A549 (cell line): ENCODE data around the gene LRRC37A3.
"Not testable (repeated sequence)": the region's sequence is repeated elsewhere in the genome, so short reads cannot be mapped to it uniquely, and the experiment has no call there.

Experiments used
- CEBPB ChIP-seq, 2 experiments: fragments of >200 bp in 1 of 2; sonication (Bioruptor Twin) in 1 of 2; formaldehyde crosslinking in 1 of 2; IDR thresholded peaks; 2 replicates each; pipeline ENCODE4 v1.6.1; 2012 to 2016
- CTCF ChIP-seq: fragments of >200 bp; sonication (Bioruptor Twin); formaldehyde crosslinking; IDR thresholded peaks from 3 replicates; pipeline ENCODE4 v1.5.1; 2016
- EP300 ChIP-seq, 2 experiments: fragments of >200 bp; sonication (Bioruptor Twin); formaldehyde crosslinking; IDR thresholded peaks; 2 replicates in 1 of 2; 3 replicates in 1 of 2; pipeline ENCODE4 v1.6.1; 2016 to 2017
- HDAC2 ChIP-seq: fragments of 200-600 bp; sonication (generic); IDR thresholded peaks from 2 replicates; pipeline ENCODE4 v1.6.1; 2016
- JUN ChIP-seq, 2 experiments: fragments of >200 bp; sonication (Bioruptor Twin); formaldehyde crosslinking; IDR thresholded peaks; 2 replicates in 1 of 2; 3 replicates in 1 of 2; pipeline ENCODE4 v1.6.1; 2016 to 2017
- MAX ChIP-seq: IDR thresholded peaks from 2 replicates; pipeline ENCODE4 v1.6.1; 2012
- NFE2L2 ChIP-seq: fragments of 150-350 bp; conservative IDR thresholded peaks from 2 replicates; pipeline ENCODE4 v1.6.1; 2014; ENCODE audit warnings: low read length
- NPAS2 ChIP-seq: fragments of 250-450 bp; sonication (Bioruptor Pico); IDR thresholded peaks from 2 replicates; pipeline ENCODE4 v1.8.0; 2022; ENCODE audit warnings: mild to moderate bottlenecking, moderate library complexity, borderline replicate concordance
- NR3C1 ChIP-seq: fragments of >200 bp; sonication (Bioruptor Twin); formaldehyde crosslinking; IDR thresholded peaks from 3 replicates; pipeline ENCODE4 v1.6.1; 2017
- POLR2A ChIP-seq: IDR thresholded peaks from 2 replicates; pipeline ENCODE4 v1.6.1; 2012; ENCODE audit warnings: mild to moderate bottlenecking, low read length
- RAD21 ChIP-seq, 2 experiments: fragments of >200 bp in 1 of 2; sonication (Bioruptor Twin) in 1 of 2; formaldehyde crosslinking in 1 of 2; IDR thresholded peaks in 1 of 2; conservative IDR thresholded peaks in 1 of 2; 2 replicates in 1 of 2; 3 replicates in 1 of 2; pipeline ENCODE4 v1.6.1; 2012 to 2018; ENCODE audit warnings: inconsistent platforms in 1 of 2
- RCOR1 ChIP-seq: fragments of 150-350 bp; IDR thresholded peaks from 2 replicates; pipeline ENCODE4 v1.6.1; 2014; ENCODE audit warnings: antibody characterized with exemption, low read length, low read depth
- SMC3 ChIP-seq: fragments of >200 bp; sonication (Bioruptor Twin); formaldehyde crosslinking; IDR thresholded peaks from 3 replicates; pipeline ENCODE4 v1.6.1; 2018; ENCODE audit warnings: inconsistent platforms

- not testable (repeated sequence) for TF ChIP-seq CTCF; MAX; NPAS2 (CRISPR knock-in tag); POLR2A; RCOR1; SMC3; CEBPB (IDR thresholded peaks at IDR 0.05); RAD21 (conservative IDR thresholded peaks at IDR 0.05 in 1 of 2, IDR thresholded peaks at IDR 0.05 in 1 of 2); NFE2L2; HDAC2; NR3C1; JUN (IDR thresholded peaks at IDR 0.05); EP300 (IDR thresholded peaks at IDR 0.05)
These were observed 85.2 kb downstream of the LRRC37A3 start for GRCh38 chr17:64834060-64834459.
